GM21390 (cell line): ENCODE results near the gene GJB4.
"Not testable (repeated sequence)": the region's sequence is repeated elsewhere in the genome, so short reads cannot be mapped to it uniquely, and the experiment has no call there.

ENCODE experiments used
- ATAC-seq: cut with Tn5 transposase; IDR thresholded peaks from one replicate; pipeline ENCODE4 v1.9.1; 2021; ENCODE audit not compliant: unreplicated experiment

Gene GJB4

GRCh38 chr1:34794790-34795180, 35.2 kb downstream of the GJB4 start:
- ATAC-seq, result no peak

- no peak for ATAC-seq
Observed at GRCh38 chr1:34795916-34796315, 36.4 kb downstream of the GJB4 start.

DNA sequence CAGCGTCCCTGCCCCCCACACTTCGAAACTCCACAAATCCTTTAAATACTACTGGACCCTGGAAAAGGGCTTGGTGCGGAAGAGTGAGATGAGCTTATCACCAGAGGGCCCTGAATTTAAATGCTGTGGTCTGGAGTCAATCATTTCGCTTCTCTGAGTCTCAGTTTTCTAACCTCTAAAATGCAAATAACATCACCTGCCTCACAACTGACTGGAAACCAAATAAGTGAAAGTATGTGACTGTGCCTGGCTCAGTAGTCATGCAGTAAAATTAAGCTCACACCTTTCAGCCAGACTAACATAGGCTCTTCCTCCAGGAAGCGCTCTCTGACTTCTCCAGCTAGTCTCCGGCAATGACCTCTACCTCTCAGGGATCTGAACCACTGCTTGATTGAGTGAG, 37.5 kb downstream of the GJB4 start:
- ATAC-seq, result peak; percentile 86

GRCh38 chr1:34800214-34800613, 40.7 kb downstream of the GJB4 start:
- ATAC-seq, result no peak

DNA sequence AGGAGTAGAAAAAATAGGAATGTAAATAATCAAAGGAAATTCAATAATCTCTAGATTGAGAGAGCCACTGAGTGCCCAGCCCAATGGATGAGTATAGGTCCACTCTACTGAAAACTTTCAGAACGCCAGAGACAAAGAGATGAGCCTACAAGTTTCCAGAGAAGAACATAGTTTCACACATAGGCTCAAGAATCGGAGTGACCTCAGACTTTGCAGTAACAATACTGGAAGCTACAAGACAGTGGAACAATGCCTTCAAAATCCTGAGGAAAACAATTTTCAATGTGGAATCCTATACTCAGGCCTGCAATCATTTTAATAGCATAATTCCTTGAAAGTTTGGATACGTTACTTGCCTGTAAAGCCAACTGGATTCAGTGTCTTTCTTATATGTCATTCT, 44.2 kb downstream of the GJB4 start:
- no peak for ATAC-seq

- ATAC-seq, result no peak
Observed at GRCh38 chr1:34806396-34806795, 46.9 kb downstream of the GJB4 start.

- ATAC-seq, result no peak
Observed at GRCh38 chr1:34808051-34808810, 48.7 kb downstream of the GJB4 start.

- not testable (repeated sequence) for ATAC-seq
Observed at GRCh38 chr1:34810781-34811180, 51.2 kb downstream of the GJB4 start.
